CD4-positive, alpha-beta T cell treated with Interleukin-6 for 4 hours (primary cell): ENCODE measurements around the gene OR11H7.
A peak's percentile ranks its signal among the peaks of the same experiment; 100 is the strongest.

Experiments
- DNase-seq: peaks from one replicate; pipeline ENCODE4 v3.0.0-alpha.2; 2020; ENCODE audit warnings: mixed read lengths

The OR11H7 gene

DNA sequence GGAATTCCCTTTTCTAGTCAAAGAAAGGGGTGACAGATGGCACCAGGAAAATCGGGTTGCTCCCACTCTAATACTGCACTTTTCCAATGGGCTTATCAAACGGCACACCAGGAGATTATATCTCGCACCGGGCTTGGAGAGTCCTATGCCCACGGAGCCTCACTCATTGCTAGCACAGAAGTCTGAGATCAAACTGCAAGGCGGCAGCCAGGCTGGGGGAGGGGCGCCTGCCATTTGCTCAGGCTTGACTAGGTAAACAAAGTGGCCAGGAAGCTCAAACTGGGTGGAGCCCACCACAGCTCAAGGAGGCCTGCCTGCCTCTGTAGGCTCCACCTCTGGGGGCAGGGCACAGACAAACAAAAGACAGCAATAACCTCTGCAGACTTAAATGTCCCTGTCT is 51.5 kb downstream of the OR11H7 start:
- peak; percentile 6 for DNase-seq
